ENCODE measurements around the gene PDCD6IP. TPM values are rescaled to one million over a fixed set of nuclear protein-coding genes. Genes with fewer than 3 reads are reported as not detected.
A peak's percentile ranks its signal among the peaks of the same experiment; 100 is the strongest.

PDCD6IP gene
- total and polyA plus RNA-seq, 7 donors: 30.6 to 152 (median 116) TPM

DNA sequence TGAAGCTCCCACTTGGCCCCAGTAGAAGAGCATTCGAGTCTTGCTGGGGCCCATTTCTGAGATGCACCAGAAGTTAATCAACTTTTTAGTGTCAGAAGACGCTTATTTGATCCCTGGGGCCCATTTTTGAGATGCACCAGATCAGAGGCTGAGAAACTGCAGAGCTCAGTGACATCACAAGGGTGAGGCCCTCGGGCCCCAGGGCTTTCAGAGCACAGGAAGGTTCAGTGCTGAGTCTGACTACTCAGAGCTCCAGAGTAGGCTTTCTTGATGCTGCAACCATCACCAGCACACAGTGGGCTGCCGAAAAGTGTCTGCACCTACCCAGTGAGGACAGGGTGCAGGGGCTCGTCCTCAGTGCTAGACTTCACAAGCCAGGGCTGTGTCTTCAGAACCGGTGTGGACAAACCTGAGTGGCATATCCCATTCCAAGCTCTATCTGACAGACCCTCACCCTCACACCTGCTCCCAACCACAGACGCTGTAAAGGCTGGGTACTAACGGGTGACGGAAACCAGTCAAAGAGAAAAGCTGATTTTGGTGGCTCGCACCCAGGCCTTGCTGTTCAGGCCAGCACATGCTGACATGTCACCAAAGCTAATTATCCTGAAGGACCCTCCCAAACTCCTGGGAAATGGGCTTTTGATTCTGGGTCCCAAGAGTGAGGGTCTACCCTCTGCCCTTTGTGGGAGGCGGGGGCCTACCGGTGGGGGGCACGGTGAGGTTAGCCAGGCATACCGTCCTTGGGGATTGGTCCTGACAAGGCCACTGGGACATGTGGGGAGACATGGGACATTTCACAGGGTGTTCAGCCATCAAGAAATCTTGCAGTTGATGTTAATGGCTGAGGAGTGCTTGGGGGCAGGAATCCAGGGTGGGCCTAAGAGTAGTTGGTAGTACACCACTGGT is 83.0 kb downstream of the PDCD6IP start:
- peaks cover 17% of the 10 kb centered on the region for H3K4me1 ChIP-seq
- no peak for DNase-seq
- no peaks in the 10 kb centered on the region for H3K27me3 ChIP-seq (ENCODE audit: insufficient read depth in 3 of 3, low read length in 2 of 3)
- intact Hi-C loops (cut with DNase I): loop anchor here (10.0 kb wide), 2 partner anchors 503 to 803 kb away; no protein-coding TSS in a partner anchor
- H3K4me3 ChIP-seq: no peak overlapping the region
- WGBS, 3 donors: 88 to 91% (median 89%) methylated on average over 14 of the region's 14 CpGs
- H3K36me3 ChIP-seq (ENCODE audit: insufficient read depth in 1 of 2, low read depth in 1 of 2): no peaks in the 10 kb centered on the region
- TF ChIP-seq, protein P1, sequence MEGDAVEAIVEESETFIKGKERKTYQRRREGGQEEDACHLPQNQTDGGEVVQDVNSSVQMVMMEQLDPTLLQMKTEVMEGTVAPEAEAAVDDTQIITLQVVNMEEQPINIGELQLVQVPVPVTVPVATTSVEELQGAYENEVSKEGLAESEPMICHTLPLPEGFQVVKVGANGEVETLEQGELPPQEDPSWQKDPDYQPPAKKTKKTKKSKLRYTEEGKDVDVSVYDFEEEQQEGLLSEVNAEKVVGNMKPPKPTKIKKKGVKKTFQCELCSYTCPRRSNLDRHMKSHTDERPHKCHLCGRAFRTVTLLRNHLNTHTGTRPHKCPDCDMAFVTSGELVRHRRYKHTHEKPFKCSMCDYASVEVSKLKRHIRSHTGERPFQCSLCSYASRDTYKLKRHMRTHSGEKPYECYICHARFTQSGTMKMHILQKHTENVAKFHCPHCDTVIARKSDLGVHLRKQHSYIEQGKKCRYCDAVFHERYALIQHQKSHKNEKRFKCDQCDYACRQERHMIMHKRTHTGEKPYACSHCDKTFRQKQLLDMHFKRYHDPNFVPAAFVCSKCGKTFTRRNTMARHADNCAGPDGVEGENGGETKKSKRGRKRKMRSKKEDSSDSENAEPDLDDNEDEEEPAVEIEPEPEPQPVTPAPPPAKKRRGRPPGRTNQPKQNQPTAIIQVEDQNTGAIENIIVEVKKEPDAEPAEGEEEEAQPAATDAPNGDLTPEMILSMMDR (IDR thresholded peaks at IDR 0.05): no peak
- no peaks in the 10 kb centered on the region for H3K9me3 ChIP-seq
- no peak overlapping the region for H3K27ac ChIP-seq
- ATAC-seq: no peak

- intact Hi-C loops (cut with DNase I): loop anchor here (10.0 kb wide), 2 partner anchors 503 to 803 kb away; no protein-coding TSS in a partner anchor
- Histone ChIP-seq H3K4me3 (no peak overlapping the region), H3K27me3 (ENCODE audit: insufficient read depth in 3 of 3, low read length in 2 of 3) (no peaks in the 10 kb centered on the region)
Measured at GRCh38 chr3:33882296-33882695, 83.9 kb downstream of the PDCD6IP start.

GRCh38 chr3:33883538-33883950 is 85.1 kb downstream of the PDCD6IP start:
- no peak overlapping the region for H3K27ac ChIP-seq
- peak overlapping the region; percentile 54 for H3K4me3 ChIP-seq
- peaks cover 17% of the 10 kb centered on the region for H3K4me1 ChIP-seq
- intact Hi-C loops (cut with DNase I): loop anchor here (10.0 kb wide), 2 partner anchors 501 to 801 kb away; no protein-coding TSS in a partner anchor
- DNase-seq (no peak), ATAC-seq (peak in 3 of 4 donors; percentile 13 to 65 (median 44))
- TF ChIP-seq, protein P1 (IDR thresholded peaks at IDR 0.05): peak; percentile 92
- WGBS, 3 donors: 2 to 5% (median 4%) methylated on average over 6 of the region's 6 CpGs
- H3K27me3 ChIP-seq (ENCODE audit: insufficient read depth in 3 of 3, low read length in 2 of 3): no peaks in the 10 kb centered on the region
- no peaks in the 10 kb centered on the region for H3K36me3 ChIP-seq (ENCODE audit: insufficient read depth in 1 of 2, low read depth in 1 of 2)
- no peaks in the 10 kb centered on the region for H3K9me3 ChIP-seq

More at GRCh38 chr3:33882296-33882695, 83.9 kb downstream of the PDCD6IP start:
- 86 to 91% (median 90%) methylated on average over 6 of the region's 6 CpGs for WGBS, 3 donors
- Histone ChIP-seq H3K4me1 (peaks cover 17% of the 10 kb centered on the region), H3K36me3 (ENCODE audit: insufficient read depth in 1 of 2, low read depth in 1 of 2) (no peaks in the 10 kb centered on the region), H3K27ac (no peak overlapping the region), H3K9me3 (no peaks in the 10 kb centered on the region)
- TF ChIP-seq, protein P1 (IDR thresholded peaks at IDR 0.05): no peak
- no peak for DNase-seq
- no peak for ATAC-seq

GRCh38 chr3:33883951-33884561 is 85.6 kb downstream of the PDCD6IP start:
- intact Hi-C loops (cut with DNase I): loop anchor here (10.0 kb wide), 2 partner anchors 501 to 801 kb away; no protein-coding TSS in a partner anchor
- H3K27me3 ChIP-seq (ENCODE audit: insufficient read depth in 3 of 3, low read length in 2 of 3): no peaks in the 10 kb centered on the region
- no peaks in the 10 kb centered on the region for H3K9me3 ChIP-seq
- H3K27ac ChIP-seq: no peak overlapping the region
- 20 to 29% (median 21%) methylated on average over 12 of the region's 12 CpGs for WGBS, 3 donors
- DNase-seq (no peak), ATAC-seq (peak; percentile 74 to 85 (median 82))
- peak overlapping the region; percentile 54 for H3K4me3 ChIP-seq
- TF ChIP-seq, protein P1 (IDR thresholded peaks at IDR 0.05): peak; percentile 30
- H3K36me3 ChIP-seq (ENCODE audit: insufficient read depth in 1 of 2, low read depth in 1 of 2): no peaks in the 10 kb centered on the region
- H3K4me1 ChIP-seq: peaks cover 17% of the 10 kb centered on the region

All from psoas muscle (tissue), 8 donors.